Breast epithelium (tissue), 3 donors: ENCODE data around the gene TFB2M.

ENCODE experiments used
- POLR2A ChIP-seq: fragments of 450-650 bp; IDR thresholded peaks from one replicate; pipeline ENCODE4 v1.6.1; 2016; ENCODE audit warnings: antibody characterized with exemption, mild to moderate bottlenecking, moderate library complexity
- POLR2AphosphoS5 ChIP-seq, 3 donors: sonication (generic); formaldehyde crosslinking; IDR thresholded peaks; one replicate each; pipeline ENCODE4 v1.6.1; 2017; ENCODE audit warnings: antibody characterized with exemption in 3 of 3
- TF ChIP-seq, protein P1 (sequence below), 3 donors: fragments of 450-650 bp; IDR thresholded peaks; one replicate each; pipeline ENCODE4 v1.5.1; 2016 to 2017; ENCODE audit warnings: antibody characterized with exemption in 3 of 3, mild to moderate bottlenecking in 3 of 3, moderate library complexity in 3 of 3

GRCh38 chr1:246519514-246519913, 46.5 kb downstream of the TFB2M start:
- TF ChIP-seq, protein P1, sequence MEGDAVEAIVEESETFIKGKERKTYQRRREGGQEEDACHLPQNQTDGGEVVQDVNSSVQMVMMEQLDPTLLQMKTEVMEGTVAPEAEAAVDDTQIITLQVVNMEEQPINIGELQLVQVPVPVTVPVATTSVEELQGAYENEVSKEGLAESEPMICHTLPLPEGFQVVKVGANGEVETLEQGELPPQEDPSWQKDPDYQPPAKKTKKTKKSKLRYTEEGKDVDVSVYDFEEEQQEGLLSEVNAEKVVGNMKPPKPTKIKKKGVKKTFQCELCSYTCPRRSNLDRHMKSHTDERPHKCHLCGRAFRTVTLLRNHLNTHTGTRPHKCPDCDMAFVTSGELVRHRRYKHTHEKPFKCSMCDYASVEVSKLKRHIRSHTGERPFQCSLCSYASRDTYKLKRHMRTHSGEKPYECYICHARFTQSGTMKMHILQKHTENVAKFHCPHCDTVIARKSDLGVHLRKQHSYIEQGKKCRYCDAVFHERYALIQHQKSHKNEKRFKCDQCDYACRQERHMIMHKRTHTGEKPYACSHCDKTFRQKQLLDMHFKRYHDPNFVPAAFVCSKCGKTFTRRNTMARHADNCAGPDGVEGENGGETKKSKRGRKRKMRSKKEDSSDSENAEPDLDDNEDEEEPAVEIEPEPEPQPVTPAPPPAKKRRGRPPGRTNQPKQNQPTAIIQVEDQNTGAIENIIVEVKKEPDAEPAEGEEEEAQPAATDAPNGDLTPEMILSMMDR (IDR thresholded peaks at IDR 0.05) = no peak
- no peak for TF ChIP-seq POLR2A
- no peak for TF ChIP-seq POLR2AphosphoS5 (IDR thresholded peaks at IDR 0.05)
